T-helper 22 cell (primary cell): ENCODE results near the gene PICK1.
"Not testable (repeated sequence)": the region's sequence is repeated elsewhere in the genome, so short reads cannot be mapped to it uniquely, and the experiment has no call there.

Experiments used
- DNase-seq: peaks from one replicate; pipeline ENCODE4 v3.0.0-alpha.2; 2020; ENCODE audit warnings: low read depth

Gene PICK1

GRCh38 chr22:38075105-38075825 lies 18.1 kb downstream of the PICK1 start:
- DNase-seq: no peak

- DNase-seq: no peak
These were observed 18.8 kb downstream of the PICK1 start for GRCh38 chr22:38075961-38076360.

- no peak for DNase-seq
These were observed 19.9 kb downstream of the PICK1 start for GRCh38 chr22:38077096-38077495.

- no peak for DNase-seq
These were observed 20.4 kb downstream of the PICK1 start for GRCh38 chr22:38077595-38077994.

- no peak for DNase-seq
These were observed 21.0 kb downstream of the PICK1 start for GRCh38 chr22:38078046-38078840.

- DNase-seq: not testable (repeated sequence)
These were observed 22.0 kb downstream of the PICK1 start for GRCh38 chr22:38079208-38079607.

DNA sequence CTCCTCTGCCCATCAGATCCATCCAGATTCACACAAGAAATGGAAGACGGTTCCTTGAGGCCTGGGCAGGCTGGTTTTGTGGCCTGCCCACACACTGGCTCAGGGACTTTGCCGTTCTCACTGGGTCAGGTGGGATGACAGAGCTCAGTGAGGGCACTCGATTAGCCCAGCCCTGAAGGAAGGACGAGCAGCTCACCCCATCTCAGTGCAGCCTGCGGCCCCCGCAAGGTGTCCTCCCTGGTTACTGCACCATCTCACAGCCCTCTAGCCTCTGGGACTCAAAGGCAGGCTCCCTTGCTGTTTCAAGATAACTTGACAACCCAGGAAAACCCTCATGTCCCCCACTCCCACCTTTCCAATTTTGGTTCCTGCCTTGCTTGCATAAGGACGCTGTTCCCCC lies 22.6 kb downstream of the PICK1 start:
- DNase-seq: no peak

- no peak for DNase-seq
These were observed 23.3 kb downstream of the PICK1 start for GRCh38 chr22:38080474-38080849.

- DNase-seq: no peak
These were observed 23.8 kb downstream of the PICK1 start for GRCh38 chr22:38080850-38081635.

- DNase-seq: no peak
These were observed 24.4 kb downstream of the PICK1 start for GRCh38 chr22:38081636-38081940.

DNA sequence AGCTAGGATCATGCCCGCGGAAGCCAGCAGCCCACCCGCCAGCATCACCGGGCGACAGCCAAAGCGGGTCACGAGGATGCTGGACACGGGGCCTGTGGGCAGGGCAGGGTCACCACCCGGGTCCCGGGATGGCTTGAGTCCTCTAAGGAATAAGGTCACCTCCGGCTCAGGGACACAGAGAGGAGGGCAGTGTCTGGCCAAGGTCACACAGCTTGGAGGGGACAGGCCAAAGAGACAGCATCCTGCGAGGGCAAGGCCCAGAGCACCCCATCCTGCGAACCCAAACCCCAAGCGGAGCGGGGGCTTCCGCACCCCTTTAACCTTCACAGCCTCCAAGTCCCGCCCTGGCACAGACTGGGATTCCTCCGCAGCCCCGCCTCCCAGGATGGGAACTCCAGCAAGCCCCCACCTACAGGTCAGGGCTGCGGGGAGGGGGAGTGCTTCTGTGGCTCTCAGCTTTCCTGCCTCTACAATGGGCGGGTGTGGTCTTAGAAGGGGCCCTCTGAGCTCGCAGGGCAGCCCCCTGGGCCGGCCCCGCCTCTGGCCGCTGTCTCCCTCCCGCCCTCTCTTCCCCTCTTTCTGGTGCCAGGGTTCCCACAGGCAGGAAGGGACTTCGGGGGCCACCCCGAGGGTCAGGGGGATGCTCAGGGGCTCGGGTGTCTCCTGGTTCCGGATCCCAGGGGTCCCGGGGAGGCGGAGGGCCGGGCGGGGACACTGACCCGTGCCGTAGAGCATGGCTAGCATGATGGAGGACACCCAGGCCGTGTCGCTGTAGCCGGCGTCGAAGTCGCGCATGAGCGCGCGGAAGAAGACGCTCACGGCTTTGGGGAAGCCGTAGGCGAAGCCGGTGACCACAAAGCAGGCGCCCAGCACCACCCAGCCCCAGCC lies 25.0 kb downstream of the PICK1 start:
- no peak for DNase-seq

DNA sequence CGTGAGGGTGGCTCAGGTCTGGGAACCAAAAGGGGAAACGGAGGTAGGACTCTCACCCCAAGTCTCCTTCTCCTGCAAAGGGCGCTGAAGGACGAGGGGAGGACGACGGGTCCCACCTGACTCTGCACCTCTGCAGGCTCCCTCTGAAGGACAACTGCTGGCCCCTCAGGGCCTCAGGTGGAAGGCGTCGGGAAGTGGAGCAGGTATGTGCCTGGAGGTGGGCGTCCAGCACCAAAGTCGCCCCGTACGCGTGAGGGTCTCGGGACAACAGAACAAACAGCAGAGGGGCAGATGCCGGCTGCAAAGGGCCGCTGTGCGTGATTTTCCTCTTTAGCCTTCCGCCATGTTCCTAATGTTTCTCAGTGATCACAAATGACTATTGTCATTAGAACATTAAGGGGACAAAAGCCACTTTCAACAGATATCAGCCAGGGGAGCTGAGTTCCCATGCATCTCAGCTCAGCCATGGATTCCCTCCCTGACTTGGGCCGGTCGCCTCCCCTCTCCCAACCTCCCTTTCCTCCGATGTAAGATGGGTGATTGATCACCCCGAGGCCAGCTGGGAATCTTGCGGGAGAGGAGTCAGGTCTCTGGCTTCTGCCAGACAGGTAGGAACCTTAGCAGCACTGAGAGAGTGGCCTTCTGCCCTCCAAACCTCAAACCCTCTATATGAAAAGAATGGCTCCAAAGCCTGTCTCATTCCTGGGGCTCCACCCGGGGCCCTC lies 25.9 kb downstream of the PICK1 start:
- no peak for DNase-seq

- no peak for DNase-seq
These were observed 26.9 kb downstream of the PICK1 start, which contains the start of gene SLC16A8 for GRCh38 chr22:38083931-38084631. Gene SLC16A8 (minus strand): TSS chr22:38084184. CDS start chr22:38082873, 1,311 bp downstream.

DNA sequence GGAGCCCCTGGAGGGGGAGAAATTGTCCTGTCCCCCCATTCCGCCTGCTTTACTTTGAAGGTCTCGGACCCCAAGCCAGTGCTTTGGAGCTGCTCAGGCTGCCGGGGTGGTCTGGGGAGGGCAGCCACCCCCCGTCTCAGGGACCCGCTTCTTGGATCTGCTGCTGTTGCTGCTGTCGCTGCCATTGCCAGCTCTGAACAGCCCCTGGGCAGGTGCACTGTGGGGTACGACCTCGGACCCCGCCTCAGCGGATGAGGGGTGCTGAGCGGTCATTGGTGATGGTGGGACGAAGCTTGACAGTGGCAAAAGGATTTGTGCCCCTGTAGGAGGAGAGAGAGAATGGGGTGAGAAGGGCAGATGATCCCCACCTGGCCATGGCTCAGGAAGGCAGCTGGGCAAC lies 27.9 kb downstream of the PICK1 start:
- no peak for DNase-seq

DNA sequence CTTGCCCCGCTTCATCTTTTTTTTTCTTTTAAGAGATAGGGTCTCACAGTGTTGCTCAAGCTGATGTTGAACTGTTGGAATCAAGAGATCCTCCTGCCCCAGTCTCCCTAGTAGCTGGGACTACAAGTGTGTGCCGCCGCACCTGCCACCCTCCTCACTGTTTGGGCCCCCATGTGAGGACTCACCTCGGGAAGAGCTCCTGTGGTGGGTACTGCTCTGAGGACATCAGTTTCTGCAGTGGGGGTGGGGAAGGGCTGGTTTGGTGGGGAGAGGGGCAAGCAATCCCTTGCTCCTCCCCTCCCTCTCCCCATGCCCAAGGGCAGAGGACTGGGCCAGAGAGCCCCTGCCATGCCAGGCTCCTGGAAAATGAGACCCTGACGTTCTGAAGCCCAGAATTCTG lies 28.3 kb downstream of the PICK1 start:
- no peak for DNase-seq

DNA sequence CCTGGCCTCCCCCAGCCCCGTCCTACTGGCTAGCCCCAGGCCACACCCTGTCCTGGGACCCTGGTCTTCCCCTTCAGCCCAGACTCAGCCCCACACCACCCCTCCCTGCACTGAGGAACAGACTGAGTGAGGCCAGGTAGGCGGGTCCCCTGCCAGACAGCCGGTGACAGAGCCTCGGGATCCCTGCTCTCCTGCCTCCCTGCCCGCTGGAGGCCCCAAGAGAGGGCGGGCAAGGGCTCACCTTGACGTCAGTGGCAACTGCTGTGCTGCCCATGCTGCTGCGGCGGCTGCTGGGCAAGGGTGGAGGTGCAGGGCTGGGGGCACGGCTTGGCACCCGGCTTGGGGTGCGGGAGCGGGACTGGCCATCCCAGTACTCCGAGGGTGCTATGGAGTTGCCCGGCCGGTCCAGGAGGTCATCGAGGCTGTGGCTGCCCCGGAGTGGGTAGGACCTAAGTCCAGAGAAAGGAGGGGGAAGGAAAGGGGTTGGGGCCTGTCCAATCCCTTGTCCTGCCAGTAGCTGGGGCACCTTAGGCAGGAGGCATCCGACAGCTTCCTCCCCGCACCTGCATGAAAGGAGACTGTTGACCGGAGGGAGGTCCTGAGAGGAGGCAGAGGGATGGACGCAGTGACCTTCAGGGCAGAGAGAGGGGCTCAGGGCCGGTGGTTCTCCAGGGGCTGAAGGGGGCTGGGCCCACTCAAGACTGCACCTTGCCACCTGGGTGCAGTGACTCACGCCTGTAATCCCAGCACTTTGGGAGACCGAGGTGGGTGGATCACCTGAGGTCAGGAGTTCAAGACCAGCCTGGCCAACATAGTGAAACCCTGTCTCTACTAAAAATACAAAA lies 29.0 kb downstream of the PICK1 start:
- DNase-seq: no peak

GRCh38 chr22:38086942-38087341 lies 29.7 kb downstream of the PICK1 start:
- DNase-seq: no peak

- DNase-seq: no peak
These were observed 30.7 kb downstream of the PICK1 start for GRCh38 chr22:38087855-38088254.

- no peak for DNase-seq
These were observed 31.6 kb downstream of the PICK1 start for GRCh38 chr22:38088629-38089473.
